Non-pigmented ciliary epithelial cell (primary cell): Measurements from ENCODE around the gene VAV1.

ENCODE experiments used
- DNase-seq: peaks from one replicate; pipeline ENCODE4 v3.0.0-alpha.2; 2010; ENCODE audit warnings: low read depth

Gene VAV1

GRCh38 chr19:6772028-6772865 lies at the start of gene VAV1:
Gene VAV1 (plus strand): TSS chr19:6772708. CDS start chr19:6772808, 100 bp downstream.
- DNase-seq, result no peak

- no peak for DNase-seq
Observed at GRCh38 chr19:6723108-6723618, 49.3 kb upstream of the VAV1 start.

GRCh38 chr19:6723738-6724137 lies 48.8 kb upstream of the VAV1 start:
- no peak for DNase-seq

GRCh38 chr19:6724631-6725492 lies 47.6 kb upstream of the VAV1 start:
- no peak for DNase-seq

- DNase-seq, result no peak
Observed at GRCh38 chr19:6725513-6726231, 46.8 kb upstream of the VAV1 start.

GRCh38 chr19:6728346-6728745 lies 44.2 kb upstream of the VAV1 start:
- DNase-seq, result no peak

- DNase-seq, result no peak
Observed at GRCh38 chr19:6729573-6730152, 42.8 kb upstream of the VAV1 start.

- no peak for DNase-seq
Observed at GRCh38 chr19:6730153-6730804, 42.2 kb upstream of the VAV1 start.

- DNase-seq, result no peak
Observed at GRCh38 chr19:6730941-6731670, 41.4 kb upstream of the VAV1 start.

GRCh38 chr19:6731822-6732221 lies 40.7 kb upstream of the VAV1 start:
- no peak for DNase-seq

GRCh38 chr19:6732803-6733337 lies 39.6 kb upstream of the VAV1 start:
- DNase-seq, result no peak

GRCh38 chr19:6733338-6734095 lies 39.0 kb upstream of the VAV1 start:
- no peak for DNase-seq

- no peak for DNase-seq
Observed at GRCh38 chr19:6734096-6734696, 38.3 kb upstream of the VAV1 start.

- DNase-seq, result no peak
Observed at GRCh38 chr19:6735181-6735911, 37.2 kb upstream of the VAV1 start.

- peak; percentile 68 for DNase-seq
Observed at GRCh38 chr19:6736169-6736916, 36.2 kb upstream of the VAV1 start.

GRCh38 chr19:6736917-6737283 lies 35.6 kb upstream of the VAV1 start:
- no peak for DNase-seq

- DNase-seq, result peak; percentile 100
Observed at GRCh38 chr19:6737284-6737872, 35.1 kb upstream of the VAV1 start, which contains the start of gene GPR108. Gene GPR108 (minus strand): TSS chr19:6737580. CDS start chr19:6737576, 4 bp downstream.
